Right cardiac atrium (tissue), 5 donors: ENCODE measurements around the gene FBL. TPM values are rescaled to one million over a fixed set of nuclear protein-coding genes. Genes with fewer than 3 reads are reported as not detected.
A peak's percentile ranks its signal among the peaks of the same experiment; 100 is the strongest.

Experiments
- ATAC-seq, 2 donors: fragments of 200-7000 bp; cut with Tn5 transposase; one replicate each; pipeline versions ENCODE4 v1.8.0 to v1.9.1; 2020; ENCODE audit warnings: moderate library complexity in 2 of 2, mild to moderate bottlenecking in 1 of 2
- DNase-seq, 3 donors: peaks; one replicate each; pipeline ENCODE4 v3.0.0-alpha.2; 2020
- H3K27ac ChIP-seq: one replicate; pipeline ENCODE4 v1.5.1; 2013; ENCODE audit warnings: mild to moderate bottlenecking, low read length, control low read depth, moderate library complexity
- H3K27me3 ChIP-seq: one replicate; pipeline ENCODE4 v1.6.1; 2013; ENCODE audit not compliant: control insufficient read depth, insufficient read depth
- H3K4me1 ChIP-seq: one replicate; pipeline ENCODE4 v1.6.1; 2013; ENCODE audit warnings: low read length; ENCODE audit not compliant: control insufficient read depth, insufficient read depth
- H3K4me3 ChIP-seq: one replicate; pipeline ENCODE4 v1.5.1; 2013; ENCODE audit warnings: low read length, control low read depth
- H3K9me3 ChIP-seq: one replicate; pipeline ENCODE4 v1.6.1; 2013; ENCODE audit warnings: low read length; ENCODE audit not compliant: control insufficient read depth
- WGBS: extraction: QIAGEN DNeasy Blood & Tissue Kit; methylation state at CpG from one replicate; pipeline ENCODE4 v1.1.7; 2013; 5-methylcytosine and 5-hydroxymethylcytosine counted together
- intact Hi-C, 4 donors: fragments of 100-400 bp; cut with DNase I; formaldehyde crosslinking; loops; one replicate each; pipeline versions ENCODE4 v1.11.0 to v1.14.0; 2022 to 2023
- polyA plus RNA-seq: library from polyadenylated mRNA; stranded (reverse); fragments of 200-250 nt; gene quantifications from one replicate; pipeline ENCODE4 v1.2.3, GENCODE V29; 2013
- total RNA-seq, 4 donors: library from RNA; stranded (reverse); fragmentation: NEBNext Ultra II Directional; extraction: Animal tissue kit (Norgen Biotek cat#: 25700); gene quantifications; one replicate each; pipeline ENCODE4 v1.2.1, GENCODE V29; 2021
- donor health status: healthy with polysubstance abuse.
- donor health status: DM: no; HTN: yes; CAD: no.
- donor health status: DM: no; HTN: no; CAD: no.
- donor health status: DM: no; HTN: yes; CAD: no; lungs with severe emphysema.
- donor health status: DM: yes; HTN: yes; CAD: no.

FBL gene
- total and polyA plus RNA-seq, 5 donors = 63.6 to 83.7 (median 79.9) TPM

GRCh38 chr19:39831679-39832078, 14.5 kb downstream of the FBL start:
- H3K4me1 ChIP-seq = peaks cover 3% of the 10 kb centered on the region
- no peak overlapping the region for H3K4me3 ChIP-seq
- no peaks in the 10 kb centered on the region for H3K9me3 ChIP-seq
- H3K27ac ChIP-seq = no peak overlapping the region
- H3K27me3 ChIP-seq = no peaks in the 10 kb centered on the region
- intact Hi-C loops = no loop called here
- DNase-seq (no peak), ATAC-seq (no peak)
- 89% methylated on average over 16 of the region's 16 CpGs for WGBS

- Histone ChIP-seq H3K27ac (no peak overlapping the region), H3K4me1 (peaks cover 3% of the 10 kb centered on the region)
Observed at GRCh38 chr19:39830847-39831246, 15.3 kb downstream of the FBL start.

GRCh38 chr19:39830406-39830805, 15.8 kb downstream of the FBL start:
- Histone ChIP-seq H3K27me3 (no peaks in the 10 kb centered on the region), H3K27ac (no peak overlapping the region), H3K4me1 (peaks cover 3% of the 10 kb centered on the region), H3K9me3 (no peaks in the 10 kb centered on the region), H3K4me3 (no peak overlapping the region)
- WGBS = 91% methylated on average over 18 of the region's 18 CpGs
- intact Hi-C loops = no loop called here
- ATAC-seq (no peak), DNase-seq (no peak)

More at GRCh38 chr19:39830847-39831246, 15.3 kb downstream of the FBL start:
- DNase-seq (no peak), ATAC-seq (no peak)
- Histone ChIP-seq H3K4me3 (no peak overlapping the region), H3K9me3 (no peaks in the 10 kb centered on the region), H3K27me3 (no peaks in the 10 kb centered on the region)
- intact Hi-C loops = no loop called here

- WGBS = 93% methylated on average over 10 of the region's 10 CpGs
- H3K27ac ChIP-seq = no peak overlapping the region
- intact Hi-C loops = no loop called here
- H3K4me3 ChIP-seq = no peak overlapping the region
- no peaks in the 10 kb centered on the region for H3K9me3 ChIP-seq
- no peak for ATAC-seq
- H3K4me1 ChIP-seq = peaks cover 3% of the 10 kb centered on the region
- DNase-seq = no peak
- H3K27me3 ChIP-seq = no peaks in the 10 kb centered on the region
Observed at GRCh38 chr19:39829702-39830275, 16.4 kb downstream of the FBL start.

- Histone ChIP-seq H3K4me1 (peaks cover 4% of the 10 kb centered on the region), H3K9me3 (no peaks in the 10 kb centered on the region), H3K27ac (no peak overlapping the region), H3K27me3 (no peaks in the 10 kb centered on the region), H3K4me3 (no peak overlapping the region)
- WGBS = 69% methylated on average over 5 of the region's 5 CpGs
- intact Hi-C loops = no loop called here
- DNase-seq (no peak), ATAC-seq (no peak)
Observed at GRCh38 chr19:39828654-39829032, 17.5 kb downstream of the FBL start.

GRCh38 chr19:39828015-39828653, 18.0 kb downstream of the FBL start:
- intact Hi-C loops = no loop called here
- Histone ChIP-seq H3K27ac (no peak overlapping the region), H3K9me3 (no peaks in the 10 kb centered on the region), H3K27me3 (no peaks in the 10 kb centered on the region), H3K4me3 (no peak overlapping the region), H3K4me1 (peaks cover 5% of the 10 kb centered on the region)
- ATAC-seq = no peak
- DNase-seq = peak in 1 of 3 donors; percentile 59
- 81% methylated on average over 26 of the region's 26 CpGs for WGBS

GRCh38 chr19:39827216-39827615, 19.0 kb downstream of the FBL start:
- intact Hi-C loops = no loop called here
- H3K4me1 ChIP-seq = peaks cover 2% of the 10 kb centered on the region
- no peak for ATAC-seq
- no peak for DNase-seq
- no peaks in the 10 kb centered on the region for H3K9me3 ChIP-seq
- H3K27me3 ChIP-seq = no peaks in the 10 kb centered on the region
- no peak overlapping the region for H3K27ac ChIP-seq
- WGBS = 91% methylated on average over 13 of the region's 13 CpGs
- no peak overlapping the region for H3K4me3 ChIP-seq

GRCh38 chr19:39826311-39826945, 19.8 kb downstream of the FBL start:
- DNase-seq (no peak), ATAC-seq (no peak)
- no peaks in the 10 kb centered on the region for H3K27me3 ChIP-seq
- WGBS = 89% methylated on average over 35 of the region's 35 CpGs
- H3K4me3 ChIP-seq = no peak overlapping the region
- no peaks in the 10 kb centered on the region for H3K9me3 ChIP-seq
- no peak overlapping the region for H3K27ac ChIP-seq
- intact Hi-C loops = no loop called here
- peaks cover 2% of the 10 kb centered on the region for H3K4me1 ChIP-seq

GRCh38 chr19:39825531-39826076, 20.6 kb downstream of the FBL start:
- DNase-seq (peak in 1 of 3 donors; percentile 71), ATAC-seq (peak in 1 of 2 donors; percentile 3)
- Histone ChIP-seq H3K27me3 (no peaks in the 10 kb centered on the region), H3K4me3 (no peak overlapping the region), H3K27ac (no peak overlapping the region), H3K4me1 (peaks cover 2% of the 10 kb centered on the region), H3K9me3 (no peaks in the 10 kb centered on the region)
- WGBS = 84% methylated on average over 17 of the region's 17 CpGs
- intact Hi-C loops = no loop called here

GRCh38 chr19:39825093-39825463, 21.1 kb downstream of the FBL start:
- Histone ChIP-seq H3K9me3 (no peaks in the 10 kb centered on the region), H3K4me3 (no peak overlapping the region), H3K4me1 (peaks cover 2% of the 10 kb centered on the region), H3K27me3 (no peaks in the 10 kb centered on the region), H3K27ac (peak overlapping the region; percentile 7)
- peak in 1 of 2 donors; percentile 1 for ATAC-seq
- DNase-seq = peak in 1 of 3 donors; percentile 57
- 79% methylated on average over 11 of the region's 11 CpGs for WGBS
- intact Hi-C loops = no loop called here
